Neural progenitor cell (in vitro differentiated cells): ENCODE data around the gene RSPH4A.

Experiments used
- CTCF ChIP-seq: fragments of 200-600 bp; sonication (generic); IDR thresholded peaks from 2 replicates; pipeline ENCODE4 v1.5.1; 2017; ENCODE audit warnings: antibody characterized with exemption, mild to moderate bottlenecking
- EZH2 ChIP-seq: fragments of 200-600 bp; sonication (generic); IDR thresholded peaks from 2 replicates; pipeline ENCODE4 v1.6.1; 2017; ENCODE audit warnings: antibody characterized with exemption, mild to moderate bottlenecking, moderate library complexity

GRCh38 chr6:116580198-116580597, 36.1 kb upstream of the RSPH4A start:
- no peak for TF ChIP-seq CTCF
- no peak for TF ChIP-seq EZH2
